Germinal center (tissue), 1 donor: ENCODE results near the gene EPB42.
A peak's percentile ranks its signal among the peaks of the same experiment; 100 is the strongest.
"Not testable (repeated sequence)": the region's sequence is repeated elsewhere in the genome, so short reads cannot be mapped to it uniquely, and the experiment has no call there.

Source experiments
- DNase-seq: peaks from one replicate; pipeline ENCODE4 v3.0.0; 2012; ENCODE audit warnings: mixed read lengths, low spot score

Gene EPB42

GRCh38 chr15:43241100-43241499 lies 20.3 kb upstream of the EPB42 start:
- DNase-seq: no peak

DNA sequence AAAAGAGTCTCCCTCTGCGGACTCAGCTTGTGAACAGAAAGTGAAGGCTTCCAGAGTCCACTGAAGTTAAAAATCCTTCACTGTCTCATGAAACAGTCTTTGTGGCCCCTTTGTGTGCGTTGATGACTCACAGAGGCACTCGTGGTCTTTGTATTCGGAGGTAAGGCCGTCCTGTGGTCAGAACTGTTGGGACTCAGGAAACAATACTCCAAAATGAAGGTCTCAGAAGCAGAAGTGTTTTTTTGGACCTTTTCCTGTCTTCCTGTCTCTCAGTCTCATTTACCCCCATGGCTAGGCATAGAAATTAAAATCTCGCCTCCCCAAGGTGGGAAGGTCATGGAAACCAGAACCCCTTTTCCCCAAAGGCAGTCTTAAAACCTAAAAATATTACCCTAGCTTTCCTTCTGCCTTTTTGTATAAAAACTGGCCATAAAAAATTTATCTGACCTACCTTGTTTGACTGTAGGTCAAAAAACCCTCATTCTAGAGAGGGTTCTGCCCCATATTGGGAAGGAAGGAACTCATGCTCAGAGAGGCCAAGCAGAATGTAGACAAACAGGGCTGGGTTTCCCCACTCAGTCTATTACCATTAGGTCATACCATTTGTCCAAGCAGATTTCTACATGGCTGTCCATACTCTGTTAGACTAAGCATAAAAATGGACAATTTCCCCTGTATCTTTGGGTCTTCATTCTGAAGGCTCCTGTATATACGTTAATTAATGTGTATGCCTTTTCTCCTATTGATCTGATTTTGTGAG lies 19.1 kb upstream of the EPB42 start:
- DNase-seq: no peak

- DNase-seq: no peak
These were observed 17.9 kb upstream of the EPB42 start for GRCh38 chr15:43238671-43239131.

- no peak for DNase-seq
These were observed 17.1 kb upstream of the EPB42 start for GRCh38 chr15:43237842-43238470.

DNA sequence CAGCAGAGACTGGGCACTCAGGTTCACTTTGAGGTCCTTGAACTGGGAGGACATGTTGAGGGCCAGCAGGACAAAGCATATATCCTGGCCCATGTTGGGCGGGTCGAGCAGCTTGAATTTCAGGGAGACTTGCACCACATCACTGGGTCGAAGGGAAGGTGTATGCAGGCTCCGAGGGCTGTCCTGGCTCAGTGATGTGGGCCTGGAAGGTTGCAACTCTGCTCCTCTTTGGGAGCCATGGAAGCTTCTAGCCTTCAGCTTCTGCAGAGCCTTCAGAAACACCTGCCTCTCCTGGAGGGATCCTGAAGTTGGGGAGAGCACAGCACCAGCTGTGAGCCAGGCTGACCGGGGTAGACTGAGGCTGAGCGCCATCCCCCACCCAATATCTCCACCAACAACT lies 14.7 kb upstream of the EPB42 start:
- no peak for DNase-seq

GRCh38 chr15:43232289-43232874 lies 11.6 kb upstream of the EPB42 start:
- DNase-seq: no peak

- DNase-seq: no peak
These were observed 9.9 kb upstream of the EPB42 start for GRCh38 chr15:43230640-43231115.

GRCh38 chr15:43229977-43230376 lies 9.2 kb upstream of the EPB42 start:
- no peak for DNase-seq

GRCh38 chr15:43226436-43227305 lies 5.9 kb upstream of the EPB42 start:
- no peak for DNase-seq

- not testable (repeated sequence) for DNase-seq
These were observed 5.1 kb upstream of the EPB42 start for GRCh38 chr15:43225950-43226255.

DNA sequence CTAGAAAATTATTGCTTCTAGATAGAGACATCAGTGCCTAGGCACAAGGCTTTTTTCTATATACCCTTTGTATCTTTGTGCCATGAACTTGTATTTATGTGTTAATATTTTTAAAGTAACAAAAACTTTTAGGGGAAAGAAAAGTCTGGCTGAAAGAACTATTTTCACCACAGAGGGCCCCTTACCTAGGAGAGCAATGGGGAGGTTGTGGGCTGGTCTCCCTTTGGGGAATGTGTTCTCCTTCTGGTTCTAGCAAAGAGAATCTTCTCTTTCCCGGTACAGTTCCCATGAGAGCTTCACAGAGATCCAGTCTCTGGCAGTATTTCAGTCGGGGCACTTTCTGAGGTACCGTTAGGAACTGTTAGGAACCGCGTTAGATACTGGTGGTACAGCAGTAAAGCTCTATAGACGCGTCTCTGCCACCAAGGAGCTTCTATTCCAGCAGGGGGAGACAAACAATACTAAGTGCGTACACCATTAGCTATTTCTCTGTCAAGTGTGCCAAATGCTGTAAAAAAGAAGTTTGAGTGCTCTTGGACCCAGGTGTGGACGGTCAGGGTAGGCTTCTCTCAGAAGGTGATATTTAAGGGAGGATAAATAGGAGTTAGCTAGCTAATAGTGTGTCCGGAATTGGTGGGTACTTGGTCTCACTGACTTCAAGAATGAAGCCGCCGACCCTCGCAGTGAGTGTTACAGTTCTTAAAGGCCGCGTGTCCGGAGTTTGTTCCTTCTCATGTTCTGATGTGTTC lies 4.6 kb upstream of the EPB42 start:
- DNase-seq: peak; percentile 60

DNA sequence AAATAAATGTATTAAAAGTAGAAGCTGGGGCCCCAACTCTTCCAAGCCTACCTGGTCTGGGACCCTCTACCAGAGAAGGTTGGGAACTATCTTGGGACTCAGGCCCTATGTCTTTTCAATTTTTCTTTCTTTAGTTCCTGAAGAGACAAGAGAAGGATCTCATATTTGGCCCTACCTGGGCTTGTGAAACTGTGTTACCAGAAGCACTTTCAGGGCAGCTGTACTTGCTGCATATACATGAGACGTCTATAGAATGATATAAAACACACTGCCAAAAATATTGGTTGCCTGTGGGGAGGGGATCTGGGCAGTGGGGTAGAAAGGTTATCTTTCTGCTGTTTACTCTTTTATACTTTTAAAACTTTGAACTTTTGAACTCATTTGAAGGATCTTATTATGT lies 604 bp upstream of the EPB42 start:
- no peak for DNase-seq

DNA sequence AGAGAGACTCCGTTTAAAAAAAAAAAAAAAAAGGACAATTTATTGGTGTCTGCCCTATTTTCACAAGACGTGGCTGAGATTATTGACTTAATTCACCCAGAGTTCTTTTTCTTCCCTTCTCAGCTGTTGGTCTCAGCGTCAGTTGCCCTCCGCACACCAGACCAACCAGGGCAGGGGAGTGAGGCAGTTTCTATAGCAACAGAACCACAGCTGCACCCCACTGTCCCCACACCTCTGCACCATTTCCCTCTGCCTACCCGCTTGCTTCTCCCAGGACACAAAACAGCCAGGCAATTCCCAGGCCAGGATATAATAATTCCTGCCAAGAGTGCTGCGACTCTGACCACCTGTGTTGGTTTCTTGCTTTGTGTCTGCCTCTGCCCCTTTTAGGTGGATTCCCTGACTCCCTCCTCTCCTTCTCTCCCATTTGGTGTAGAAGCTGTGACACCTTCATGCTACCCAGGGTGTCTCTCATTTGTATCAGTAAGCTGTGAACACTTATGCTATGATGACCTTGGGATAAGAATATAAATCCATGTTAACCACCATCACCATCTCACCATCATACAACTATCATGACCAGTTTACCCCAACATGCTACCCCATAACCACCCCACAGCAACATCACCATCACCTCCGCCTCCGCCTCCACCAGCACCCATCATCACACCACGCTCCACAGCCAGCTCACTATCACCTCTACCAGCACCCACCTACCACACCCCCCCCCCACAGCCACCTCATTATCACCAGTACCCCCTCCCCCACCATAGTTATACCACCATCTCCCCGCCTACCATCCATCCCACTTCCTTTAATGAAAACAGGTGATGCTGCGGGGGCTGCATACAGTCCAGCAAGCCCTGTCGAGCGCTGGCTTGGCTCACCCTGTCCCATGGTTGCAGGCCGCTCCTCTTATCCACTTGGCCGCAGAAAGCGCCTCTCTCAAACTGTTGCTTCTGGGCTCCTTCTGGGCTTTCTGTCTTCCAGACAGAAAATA lies 589 bp downstream of the EPB42 start:
- no peak for DNase-seq

- DNase-seq: no peak
These were observed 1.7 kb downstream of the EPB42 start for GRCh38 chr15:43218908-43219706.

DNA sequence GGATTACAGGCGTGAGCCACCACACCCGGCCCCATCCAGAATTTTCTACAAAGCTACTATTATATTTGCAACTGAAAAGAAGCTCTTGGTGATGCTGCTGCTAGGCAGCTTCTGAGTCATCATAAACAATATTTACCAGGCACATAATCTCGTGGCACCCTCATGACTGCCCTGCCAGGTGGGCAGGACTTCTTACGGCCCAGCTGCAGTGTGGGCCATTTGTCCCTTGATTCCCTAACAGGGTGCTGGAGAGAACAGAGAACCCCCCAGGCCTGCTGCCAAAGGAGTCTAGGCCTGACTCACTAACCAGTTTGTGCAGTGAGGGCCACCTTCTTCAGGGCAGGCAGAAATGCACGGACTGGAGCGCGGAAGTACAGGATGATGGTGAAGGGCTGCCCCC lies 4.9 kb downstream of the EPB42 start:
- no peak for DNase-seq

- no peak for DNase-seq
These were observed 6.1 kb downstream of the EPB42 start for GRCh38 chr15:43214592-43215295.

GRCh38 chr15:43214169-43214568 lies 6.6 kb downstream of the EPB42 start:
- DNase-seq: no peak

DNA sequence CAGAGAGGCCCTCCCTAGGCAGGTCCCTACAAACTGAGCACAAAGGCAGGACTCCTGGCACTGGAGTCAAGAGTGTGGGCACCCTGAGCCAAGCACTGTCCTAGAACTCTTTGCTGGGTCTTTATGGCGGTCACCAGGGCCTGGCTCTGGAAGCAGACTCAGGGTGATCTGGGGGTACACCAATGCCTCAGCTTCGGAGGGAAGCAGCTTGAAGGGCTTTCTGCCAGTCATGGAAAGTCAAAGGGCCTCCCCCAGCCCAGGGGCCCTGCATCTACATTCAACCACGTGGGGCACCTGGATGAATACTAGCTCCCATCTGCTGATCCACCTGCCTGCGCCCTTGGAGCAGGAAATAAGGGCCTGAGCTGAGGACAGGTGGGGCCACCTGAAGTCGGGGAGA lies 7.4 kb downstream of the EPB42 start:
- DNase-seq: no peak

DNA sequence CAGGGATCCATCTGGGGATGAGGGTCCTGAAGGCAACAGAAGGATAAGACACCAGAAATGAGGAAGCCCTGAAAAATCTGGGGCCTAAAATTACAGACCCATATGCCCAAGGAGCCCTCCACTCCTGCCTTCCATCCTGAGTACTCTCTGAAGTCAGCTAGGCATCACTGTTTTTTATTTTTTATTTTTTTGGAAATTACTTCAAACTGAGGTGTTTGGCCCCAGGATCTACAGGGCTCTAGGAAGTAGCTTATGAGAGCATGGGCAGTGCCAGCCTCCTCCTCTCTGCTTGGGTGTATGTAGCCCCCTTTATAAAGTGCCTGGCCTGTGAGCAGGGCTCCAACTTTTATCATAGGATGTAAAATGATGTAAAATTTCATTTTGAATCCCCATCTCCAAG lies 7.9 kb downstream of the EPB42 start:
- no peak for DNase-seq
